SU-DHL-6 (cell line): ENCODE results near the gene GRID2.

ENCODE experiments used
- EZH2phosphoT487 ChIP-seq: fragments of 200-600 bp; sonication (generic), shearing (Covaris generic); conservative IDR thresholded peaks from 2 replicates; pipeline ENCODE4 v1.6.1; 2018; ENCODE audit warnings: mild to moderate bottlenecking, antibody characterized with exemption, low read length, moderate library complexity, mixed read lengths
- TF ChIP-seq, protein P1 (sequence below): fragments of 200-600 bp; sonication (generic); IDR thresholded peaks from one replicate; pipeline ENCODE4 v1.5.1; 2017; ENCODE audit warnings: antibody characterized with exemption, mild to moderate bottlenecking, low read length, moderate library complexity; ENCODE audit not compliant: insufficient read depth, poor library complexity, severe bottlenecking

DNA sequence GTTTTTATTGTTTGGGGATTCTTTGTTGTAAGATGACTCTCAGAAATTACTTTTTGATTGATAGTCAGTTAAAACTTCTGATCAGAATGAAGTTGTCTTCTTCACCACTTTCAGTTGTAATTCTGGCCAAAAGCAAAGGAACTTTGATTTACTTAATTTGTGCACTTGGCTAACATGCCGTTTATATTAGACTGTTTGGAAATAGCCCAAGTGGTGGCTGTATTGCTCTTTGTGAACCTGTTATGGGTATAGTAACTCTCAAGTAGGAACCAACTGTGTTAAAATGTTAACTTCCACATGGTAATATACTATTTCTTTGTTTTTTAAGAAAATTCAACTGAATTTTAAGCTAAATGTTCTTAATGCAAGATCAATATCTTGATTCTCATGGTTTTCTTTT, 581.9 kb downstream of the GRID2 start:
- TF ChIP-seq, protein P1, sequence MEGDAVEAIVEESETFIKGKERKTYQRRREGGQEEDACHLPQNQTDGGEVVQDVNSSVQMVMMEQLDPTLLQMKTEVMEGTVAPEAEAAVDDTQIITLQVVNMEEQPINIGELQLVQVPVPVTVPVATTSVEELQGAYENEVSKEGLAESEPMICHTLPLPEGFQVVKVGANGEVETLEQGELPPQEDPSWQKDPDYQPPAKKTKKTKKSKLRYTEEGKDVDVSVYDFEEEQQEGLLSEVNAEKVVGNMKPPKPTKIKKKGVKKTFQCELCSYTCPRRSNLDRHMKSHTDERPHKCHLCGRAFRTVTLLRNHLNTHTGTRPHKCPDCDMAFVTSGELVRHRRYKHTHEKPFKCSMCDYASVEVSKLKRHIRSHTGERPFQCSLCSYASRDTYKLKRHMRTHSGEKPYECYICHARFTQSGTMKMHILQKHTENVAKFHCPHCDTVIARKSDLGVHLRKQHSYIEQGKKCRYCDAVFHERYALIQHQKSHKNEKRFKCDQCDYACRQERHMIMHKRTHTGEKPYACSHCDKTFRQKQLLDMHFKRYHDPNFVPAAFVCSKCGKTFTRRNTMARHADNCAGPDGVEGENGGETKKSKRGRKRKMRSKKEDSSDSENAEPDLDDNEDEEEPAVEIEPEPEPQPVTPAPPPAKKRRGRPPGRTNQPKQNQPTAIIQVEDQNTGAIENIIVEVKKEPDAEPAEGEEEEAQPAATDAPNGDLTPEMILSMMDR = no peak
- no peak for TF ChIP-seq EZH2phosphoT487
